Bone marrow (tissue), 2 donors: ENCODE data around the gene CLIP2.
"Not testable (repeated sequence)": the region's sequence is repeated elsewhere in the genome, so short reads cannot be mapped to it uniquely, and the experiment has no call there.

Source experiments
- DNase-seq, 2 donors: peaks; one replicate each; lab custom pipeline; 2025; lab: John Stamatoyannopoulos, UW

Gene CLIP2

GRCh38 chr7:74430961-74431466, 141.8 kb downstream of the CLIP2 start:
- no peak for DNase-seq

- not testable (repeated sequence) for DNase-seq
Observed at GRCh38 chr7:74437291-74437571, 148.0 kb downstream of the CLIP2 start.

GRCh38 chr7:74438327-74438726, 149.1 kb downstream of the CLIP2 start:
- no peak for DNase-seq

GRCh38 chr7:74439541-74439940, 150.3 kb downstream of the CLIP2 start:
- DNase-seq = no peak

- DNase-seq = not testable (repeated sequence)
Observed at GRCh38 chr7:74440143-74440542, 150.9 kb downstream of the CLIP2 start.

GRCh38 chr7:74441801-74442200, 152.6 kb downstream of the CLIP2 start:
- no peak for DNase-seq

GRCh38 chr7:74443543-74444247, 154.5 kb downstream of the CLIP2 start:
- DNase-seq = no peak

- DNase-seq = no peak
Observed at GRCh38 chr7:74449144-74449543, 159.9 kb downstream of the CLIP2 start.

GRCh38 chr7:74449809-74450397, 160.7 kb downstream of the CLIP2 start:
- DNase-seq = peak; percentile 17 to 46

- DNase-seq = no peak
Observed at GRCh38 chr7:74452748-74453321, 163.6 kb downstream of the CLIP2 start.

GRCh38 chr7:74453322-74454011, 164.3 kb downstream of the CLIP2 start, which contains the start of gene GTF2IRD1:
Gene GTF2IRD1 (plus strand): TSS chr7:74453906. CDS start chr7:74508081, 54,175 bp downstream.
- peak in 1 of 2 donors; percentile 23 for DNase-seq

GRCh38 chr7:74454021-74454924, 165.1 kb downstream of the CLIP2 start:
- DNase-seq = no peak

GRCh38 chr7:74454925-74455288, 165.7 kb downstream of the CLIP2 start:
- DNase-seq = no peak

- DNase-seq = no peak
Observed at GRCh38 chr7:74455291-74455804, 166.1 kb downstream of the CLIP2 start.
